ENCODE measurements around the gene LYST.

GRCh38 chr1:235766794-235767285 lies 99.9 kb downstream of the LYST start:
- TF ChIP-seq POLR2AphosphoS5 (IDR thresholded peaks at IDR 0.05) = no peak
- TF ChIP-seq POLR2A (IDR thresholded peaks at IDR 0.05; ENCODE audit: low read depth) = no peak
- no peak for TF ChIP-seq CTCF (IDR thresholded peaks at IDR 0.05)
- no peak for TF ChIP-seq EP300 (IDR thresholded peaks at IDR 0.05)
